H1 (cell line): ENCODE measurements around the gene MATN1. TPM values are rescaled to one million over a fixed set of nuclear protein-coding genes. Genes with fewer than 3 reads are reported as not detected.

Source experiments
- CTCF ChIA-PET: fragments of 300-600 bp; sonication (Branson Sonifier 250); formaldehyde crosslinking; loops from one replicate; lab custom pipeline; 2021; ENCODE audit not compliant: partially characterized antibody; lab: Charles Lee
- POLR2A ChIA-PET: fragments of 300-600 bp; sonication (Branson Sonifier 250); formaldehyde crosslinking; loops from one replicate; lab custom pipeline; 2021; ENCODE audit warnings: inconsistent platforms; ENCODE audit not compliant: partially characterized antibody; lab: Charles Lee
- DNase-seq, 2 experiments: peaks; one replicate each; pipeline versions ENCODE4 v3.0.0 to v3.0.0-alpha.2; 2010 to 2022; ENCODE audit warnings: low spot score in 2 of 2, low read depth in 1 of 2, mixed read lengths in 1 of 2
- FAIRE-seq: peaks from 2 replicates; lab custom pipeline; 2011; peaks lifted over from hg19 to GRCh38; lab: Jason Lieb, UNC
- H2AFZ ChIP-seq: 2 replicates; pipeline ENCODE4 v1.8.1; 2012; ENCODE audit warnings: low read length, inconsistent platforms
- H2AK5ac ChIP-seq: 2 replicates; pipeline ENCODE4 v1.6.1; 2013; ENCODE audit warnings: low read depth, low read length
- H2BK120ac ChIP-seq: replicated peaks from 2 replicates; pipeline ENCODE3; 2013; ENCODE audit warnings: low read depth, low read length, inconsistent platforms
- H2BK12ac ChIP-seq: 2 replicates; pipeline ENCODE4 v1.6.1; 2013; ENCODE audit warnings: low read depth, low read length
- H2BK15ac ChIP-seq: 2 replicates; pipeline ENCODE4 v1.6.1; 2013; ENCODE audit warnings: low read length
- H2BK20ac ChIP-seq: 2 replicates; pipeline ENCODE4 v1.6.1; 2013; ENCODE audit warnings: low read length
- H2BK5ac ChIP-seq: 2 replicates; pipeline ENCODE4 v1.6.1; 2013; ENCODE audit warnings: low read depth, low read length
- H3K14ac ChIP-seq: 2 replicates; pipeline ENCODE4 v1.6.1; 2013; ENCODE audit warnings: inconsistent platforms; ENCODE audit not compliant: insufficient read length
- H3K18ac ChIP-seq: 2 replicates; pipeline ENCODE4 v1.6.1; 2013; ENCODE audit warnings: low read length; ENCODE audit errors: extremely low read depth
- H3K23ac ChIP-seq: 2 replicates; pipeline ENCODE4 v1.6.1; 2013; ENCODE audit warnings: inconsistent platforms; ENCODE audit not compliant: insufficient read length
- H3K23me2 ChIP-seq: 2 replicates; pipeline ENCODE4 v1.6.1; 2013; ENCODE audit warnings: low read depth, low read length
- H3K27ac ChIP-seq: 2 replicates; pipeline ENCODE4 v1.6.1; 2011; ENCODE audit warnings: low read depth, low read length, inconsistent platforms
- H3K27me3 ChIP-seq, 4 experiments: replicated peaks in 1 of 4; 1 replicate in 1 of 4; 2 replicates in 3 of 4; pipeline versions ENCODE4 v1.6.1 to v1.8.1; 2011 to 2013; ENCODE audit warnings: low read length in 3 of 4, mild to moderate bottlenecking in 3 of 4, inconsistent platforms in 2 of 4, mixed read lengths in 2 of 4, moderate library complexity in 1 of 4; ENCODE audit not compliant: control insufficient read depth in 3 of 4, insufficient read depth in 3 of 4; ENCODE audit errors: extremely low read depth in 1 of 4
- H3K36me3 ChIP-seq, 4 experiments: 2 replicates each; pipeline versions ENCODE4 v1.6.1 to v1.8.1; 2011 to 2013; ENCODE audit warnings: mild to moderate bottlenecking in 4 of 4, low read length in 3 of 4, moderate library complexity in 2 of 4, control low read depth in 1 of 4, inconsistent platforms in 1 of 4; ENCODE audit not compliant: insufficient read depth in 4 of 4, control insufficient read depth in 2 of 4
- H3K4ac ChIP-seq: replicated peaks from 2 replicates; pipeline ENCODE3; 2013; ENCODE audit warnings: low read length, low read depth, mixed read lengths, inconsistent platforms; ENCODE audit not compliant: insufficient read length
- H3K4me1 ChIP-seq, 4 experiments: replicated peaks in 1 of 4; 1 replicate in 1 of 4; 2 replicates in 3 of 4; pipeline versions ENCODE4 v1.6.1 to v1.8.1; 2011 to 2013; ENCODE audit warnings: low read length in 3 of 4, inconsistent platforms in 2 of 4, mixed read lengths in 1 of 4; ENCODE audit not compliant: insufficient read depth in 4 of 4, control insufficient read depth in 3 of 4
- H3K4me2 ChIP-seq, 2 experiments: 2 replicates each; pipeline versions ENCODE4 v1.6.1 to v1.8.1; 2011 to 2013; ENCODE audit warnings: low read depth in 2 of 2, low read length in 2 of 2, control low read depth in 1 of 2, inconsistent platforms in 1 of 2, mild to moderate bottlenecking in 1 of 2; ENCODE audit not compliant: insufficient read depth in 1 of 2
- H3K4me3 ChIP-seq, 4 experiments: fragments of 200-600, 300-600 bp in 1 of 4; sonication (generic), shearing (Covaris generic), sonication (Bioruptor Twin) in 1 of 4; 2 replicates each; pipeline versions ENCODE4 v1.5.1 to v1.8.1; 2011 to 2016; ENCODE audit warnings: low read length in 4 of 4, low read depth in 3 of 4, control low read depth in 2 of 4, inconsistent platforms in 2 of 4, mild to moderate bottlenecking in 2 of 4, mixed read lengths in 1 of 4, moderate library complexity in 1 of 4; ENCODE audit not compliant: insufficient read depth in 2 of 4; ENCODE audit errors: extremely low read depth in 1 of 4
- H3K56ac ChIP-seq: replicated peaks from 2 replicates; pipeline ENCODE3; 2013; ENCODE audit warnings: low read depth, mild to moderate bottlenecking, mixed read lengths, low read length, inconsistent platforms; ENCODE audit not compliant: insufficient read length
- H3K79me1 ChIP-seq: 2 replicates; pipeline ENCODE4 v1.6.1; 2013; ENCODE audit warnings: low read depth, low read length, control low read depth
- H3K79me2 ChIP-seq, 2 experiments: 2 replicates each; pipeline versions ENCODE4 v1.6.1 to v1.8.1; 2012 to 2013; ENCODE audit warnings: low read length in 2 of 2, mild to moderate bottlenecking in 2 of 2, inconsistent platforms in 1 of 2; ENCODE audit not compliant: insufficient read depth in 2 of 2, control insufficient read depth in 1 of 2
- H3K9ac ChIP-seq, 4 experiments: replicated peaks in 1 of 4; 1 replicate in 1 of 4; 2 replicates in 3 of 4; pipeline versions ENCODE4 v1.6.1 to v1.8.1; 2011 to 2013; ENCODE audit warnings: low read depth in 3 of 4, low read length in 3 of 4, control low read depth in 2 of 4, mild to moderate bottlenecking in 2 of 4, moderate library complexity in 2 of 4, inconsistent platforms in 1 of 4; ENCODE audit errors: extremely low read depth in 1 of 4
- H3K9me3 ChIP-seq, 2 experiments: 2 replicates each; pipeline versions ENCODE4 v1.6.1 to v1.8.1; 2012 to 2013; ENCODE audit warnings: mild to moderate bottlenecking in 2 of 2, moderate library complexity in 2 of 2, control low read depth in 1 of 2, inconsistent platforms in 1 of 2, low read depth in 1 of 2, low read length in 1 of 2, mixed read lengths in 1 of 2; ENCODE audit not compliant: insufficient read depth in 2 of 2
- H4K20me1 ChIP-seq, 2 experiments: replicated peaks in 1 of 2; 2 replicates each; pipeline versions ENCODE3 to v1.8.1; 2011 to 2013; ENCODE audit warnings: inconsistent platforms in 2 of 2, low read length in 2 of 2, mild to moderate bottlenecking in 1 of 2; ENCODE audit not compliant: insufficient read depth in 2 of 2, control insufficient read depth in 1 of 2
- H4K5ac ChIP-seq: 2 replicates; pipeline ENCODE4 v1.6.1; 2013; ENCODE audit warnings: low read length, low read depth, mixed read lengths, inconsistent platforms; ENCODE audit not compliant: insufficient read length
- H4K8ac ChIP-seq: 2 replicates; pipeline ENCODE4 v1.8.0; 2013; ENCODE audit warnings: mild to moderate bottlenecking, moderate library complexity, low read length, inconsistent platforms; ENCODE audit not compliant: insufficient read depth; ENCODE audit errors: extremely low read depth
- H4K91ac ChIP-seq: replicated peaks from 2 replicates; pipeline ENCODE3; 2013; ENCODE audit warnings: low read length, mixed read lengths, inconsistent platforms; ENCODE audit not compliant: insufficient read length
- SIRT6 ChIP-seq: IDR thresholded peaks from one replicate; pipeline ENCODE4 v1.7.1; 2012; ENCODE audit warnings: low read length, inconsistent platforms
- WGBS, 2 experiments: shearing (Covaris generic) in 1 of 2; methylation state at CpG; one replicate each; pipeline versions ENCODE4 v1.1.6 to v1.1.7; 2013 to 2015; ENCODE audit warnings: low lambda C conversion rate in 2 of 2, mixed read lengths in 2 of 2, inconsistent platforms in 1 of 2, low coverage in 1 of 2, missing lambda C conversion rate in 1 of 2; ENCODE audit not compliant: insufficient replicate concordance in 2 of 2, insufficient coverage in 1 of 2, insufficient read length in 1 of 2; ENCODE audit errors: extremely low coverage in 1 of 2, missing lambda C conversion rate in 1 of 2; 5-methylcytosine and 5-hydroxymethylcytosine counted together
- polyA plus RNA-seq, 7 experiments: library from polyadenylated mRNA; depleted of rRNA in 3 of 7; stranded (reverse) in 5 of 7; unstranded in 2 of 7; fragments of >200 nt in 5 of 7; fragments of 200-250 nt in 2 of 7; gene quantifications; 1 replicate in 5 of 7; 2 replicates in 1 of 7; 4 replicates in 1 of 7; pipeline versions ENCODE4 v1.2.1 to v1.2.3, GENCODE V29; 2011 to 2013; ENCODE audit warnings: missing spikeins in 2 of 7, mixed read lengths in 2 of 7
- total RNA-seq: library from RNA; stranded (reverse); fragmentation: NEBNext Ultra II Directional; extraction: Animal tissue kit (Norgen Biotek cat#: 25700); gene quantifications from 2 replicates; pipeline ENCODE4 v1.2.1, GENCODE V29; 2021

MATN1 gene
- total and polyA plus RNA-seq, 2 of the 8 experiments (the other 6 are each of a cell fraction or from before 2014, with no cell fraction given) = 0.12 to 0.28 TPM

- no peak overlapping the region for H3K18ac ChIP-seq
- no peak overlapping the region for H3K4me2 ChIP-seq
- peaks cover 10 to 11% of the 10 kb centered on the region in 2 experiments for H3K9me3 ChIP-seq
- H3K4ac ChIP-seq = no peak overlapping the region
- H3K36me3 ChIP-seq = no peaks in the 10 kb centered on the region
- no peak overlapping the region for H4K8ac ChIP-seq
- H2BK120ac ChIP-seq = no peak overlapping the region
- ChIA-PET CTCF (interaction anchor here (0.7 to 55.1 kb wide), 2 partner anchors 23 to 53 kb away, joined by 3 to 1640 read pairs; partner anchors contain the start of gene LAPTM5), POLR2A (no interaction called here)
- no peak overlapping the region for H2AFZ ChIP-seq
- no peak overlapping the region for H3K4me3 ChIP-seq
- no peak overlapping the region for H2BK20ac ChIP-seq
- no peaks in the 10 kb centered on the region for H4K20me1 ChIP-seq
- H2BK12ac ChIP-seq = no peak overlapping the region
- H3K27me3 ChIP-seq = no peaks in the 10 kb centered on the region
- H2BK15ac ChIP-seq = no peak overlapping the region
- H3K79me1 ChIP-seq = no peaks in the 10 kb centered on the region
- 90% methylated on average over 6 of the region's 6 CpGs; no CpG with 5 or more reads in 1 of the 2 experiments for WGBS, 2 experiments
- H3K27ac ChIP-seq = no peak overlapping the region
- H3K79me2 ChIP-seq = no peaks in the 10 kb centered on the region
- H3K23ac ChIP-seq = no peak overlapping the region
- no peak overlapping the region for H3K56ac ChIP-seq
- H3K9ac ChIP-seq = no peak overlapping the region
- H2BK5ac ChIP-seq = no peak overlapping the region
- H3K4me1 ChIP-seq = peaks cover 0 to 3% (median under 1%) of the 10 kb centered on the region in 4 experiments; a peak in 4 of 7 replicates
- H2AK5ac ChIP-seq = no peak overlapping the region
- H4K5ac ChIP-seq = no peak overlapping the region
- peaks cover 5% of the 10 kb centered on the region; the same call in 1 of the 2 replicates for H3K23me2 ChIP-seq
- H4K91ac ChIP-seq = no peak overlapping the region
- no peak overlapping the region for H3K14ac ChIP-seq
- TF ChIP-seq SIRT6 = no peak
- TF ChIP-seq, all 59 proteins: peak for 0
- FAIRE-seq (no peak), DNase-seq (no peak)
These were observed 10.8 kb downstream of the MATN1 start for GRCh38 chr1:30712583-30712982.
